ENCODE results near the gene XRN2.
A peak's percentile ranks its signal among the peaks of the same experiment; 100 is the strongest.

XRN2 gene

DNA sequence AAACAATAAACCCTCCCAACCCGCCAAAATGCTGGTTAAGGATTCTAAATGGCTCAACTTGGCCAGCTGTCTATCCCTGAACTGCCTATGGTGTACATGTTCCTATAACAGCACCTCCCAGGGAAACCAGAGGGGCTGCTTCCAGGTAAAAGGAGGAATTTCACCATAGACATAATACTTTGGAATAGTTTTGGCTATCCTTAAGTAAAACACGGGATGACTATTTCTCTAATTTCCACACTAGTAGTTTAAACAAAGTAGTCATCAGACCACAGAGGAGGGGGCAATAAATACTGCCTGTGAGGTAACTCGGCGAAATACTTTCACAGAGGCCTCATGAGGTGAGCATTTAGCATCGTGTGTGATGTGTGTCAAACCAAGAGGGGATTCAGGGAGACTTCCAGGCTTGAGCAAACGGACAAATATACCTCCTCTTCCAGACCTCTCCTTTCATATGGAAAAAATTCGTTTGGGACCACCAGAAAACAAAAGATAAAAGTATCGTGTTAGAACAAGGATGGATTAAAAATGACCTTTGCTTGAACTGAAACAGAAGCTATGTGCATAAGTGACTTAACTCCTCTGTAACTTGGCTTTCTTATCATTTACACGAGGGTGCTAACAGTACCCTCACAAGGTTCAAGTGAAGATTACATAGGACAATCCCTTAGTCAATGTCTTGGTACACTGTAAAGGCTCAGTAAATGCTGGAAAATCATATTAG, 1.0 kb upstream of the XRN2 start:
- H3K27me3 ChIP-seq (ENCODE audit: insufficient read depth, low read depth, severe bottlenecking): no peaks in the 10 kb centered on the region
- H3K9me3 ChIP-seq (ENCODE audit: severe bottlenecking): no peaks in the 10 kb centered on the region
- H3K4me3 ChIP-seq (ENCODE audit: low read depth, low read length): peak overlapping the region; percentile 98
- peak overlapping the region; percentile 99 for H3K27ac ChIP-seq
- TF ChIP-seq, protein P1, sequence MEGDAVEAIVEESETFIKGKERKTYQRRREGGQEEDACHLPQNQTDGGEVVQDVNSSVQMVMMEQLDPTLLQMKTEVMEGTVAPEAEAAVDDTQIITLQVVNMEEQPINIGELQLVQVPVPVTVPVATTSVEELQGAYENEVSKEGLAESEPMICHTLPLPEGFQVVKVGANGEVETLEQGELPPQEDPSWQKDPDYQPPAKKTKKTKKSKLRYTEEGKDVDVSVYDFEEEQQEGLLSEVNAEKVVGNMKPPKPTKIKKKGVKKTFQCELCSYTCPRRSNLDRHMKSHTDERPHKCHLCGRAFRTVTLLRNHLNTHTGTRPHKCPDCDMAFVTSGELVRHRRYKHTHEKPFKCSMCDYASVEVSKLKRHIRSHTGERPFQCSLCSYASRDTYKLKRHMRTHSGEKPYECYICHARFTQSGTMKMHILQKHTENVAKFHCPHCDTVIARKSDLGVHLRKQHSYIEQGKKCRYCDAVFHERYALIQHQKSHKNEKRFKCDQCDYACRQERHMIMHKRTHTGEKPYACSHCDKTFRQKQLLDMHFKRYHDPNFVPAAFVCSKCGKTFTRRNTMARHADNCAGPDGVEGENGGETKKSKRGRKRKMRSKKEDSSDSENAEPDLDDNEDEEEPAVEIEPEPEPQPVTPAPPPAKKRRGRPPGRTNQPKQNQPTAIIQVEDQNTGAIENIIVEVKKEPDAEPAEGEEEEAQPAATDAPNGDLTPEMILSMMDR (IDR thresholded peaks at IDR 0.05; ENCODE audit: low read depth, low read length): no peak
- peaks cover 10% of the 10 kb centered on the region for H3K36me3 ChIP-seq
- no peak for DNase-seq

DNA sequence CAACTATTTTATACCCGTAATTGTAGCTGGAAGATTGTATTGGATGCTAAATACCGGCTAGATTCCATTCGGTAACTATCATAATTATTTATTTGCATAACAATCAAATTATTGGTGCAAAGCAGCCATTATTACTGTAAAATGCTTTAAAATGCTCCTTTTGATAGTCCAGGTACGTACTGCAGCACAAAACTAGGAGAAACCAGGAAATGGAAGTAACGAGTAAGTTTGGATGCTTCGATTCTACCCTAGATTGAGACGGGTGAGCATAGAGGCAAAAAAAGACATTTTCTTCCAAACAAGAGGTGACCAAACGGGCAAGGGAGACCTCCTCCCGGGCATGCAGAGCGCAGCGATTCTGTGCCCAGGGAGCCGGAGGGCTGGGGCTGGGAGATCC, 469 bp upstream of the XRN2 start:
- H3K36me3 ChIP-seq: peaks cover 10% of the 10 kb centered on the region
- no peaks in the 10 kb centered on the region for H3K9me3 ChIP-seq (ENCODE audit: severe bottlenecking)
- H3K27ac ChIP-seq: peak overlapping the region; percentile 99
- no peak for DNase-seq
- TF ChIP-seq, protein P1 (IDR thresholded peaks at IDR 0.05; ENCODE audit: low read depth, low read length): no peak
- H3K4me3 ChIP-seq (ENCODE audit: low read depth, low read length): peak overlapping the region; percentile 98
- H3K27me3 ChIP-seq (ENCODE audit: insufficient read depth, low read depth, severe bottlenecking): no peaks in the 10 kb centered on the region

DNA sequence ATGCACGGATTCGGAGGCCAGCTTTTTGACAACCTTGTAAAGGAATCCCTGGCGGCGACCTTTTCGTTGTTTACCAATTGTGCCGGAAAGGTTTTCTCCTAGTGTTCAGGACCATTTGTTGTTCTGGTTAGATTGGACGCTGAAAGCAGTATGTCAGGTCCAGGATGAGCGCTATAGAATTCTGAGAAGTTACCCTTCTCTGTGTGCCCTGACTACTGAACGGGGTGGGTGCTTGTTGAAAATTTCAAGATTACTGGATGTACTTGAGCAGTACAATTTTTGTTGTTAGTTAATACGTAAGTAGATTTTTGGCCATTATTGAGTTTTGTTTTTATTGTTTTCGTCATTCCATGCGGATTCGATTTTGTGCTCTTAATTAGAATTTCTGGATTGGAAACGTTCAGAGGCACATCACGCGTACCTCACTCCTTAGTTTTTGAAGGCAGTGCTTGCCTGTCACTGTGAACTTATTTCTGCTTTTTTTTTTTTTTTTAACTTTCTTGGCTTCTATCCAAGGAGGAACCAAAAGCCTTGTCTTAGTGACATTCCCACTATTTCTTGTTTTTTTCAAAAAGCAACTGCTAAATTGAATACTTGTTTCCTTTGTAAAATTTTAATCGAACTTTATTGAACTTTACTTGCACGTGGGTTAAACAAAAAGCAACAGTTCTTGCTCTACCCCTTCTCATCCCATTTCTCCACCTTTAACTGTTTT, 898 bp downstream of the XRN2 start:
- DNase-seq: no peak
- TF ChIP-seq, protein P1 (IDR thresholded peaks at IDR 0.05; ENCODE audit: low read depth, low read length): no peak

DNA sequence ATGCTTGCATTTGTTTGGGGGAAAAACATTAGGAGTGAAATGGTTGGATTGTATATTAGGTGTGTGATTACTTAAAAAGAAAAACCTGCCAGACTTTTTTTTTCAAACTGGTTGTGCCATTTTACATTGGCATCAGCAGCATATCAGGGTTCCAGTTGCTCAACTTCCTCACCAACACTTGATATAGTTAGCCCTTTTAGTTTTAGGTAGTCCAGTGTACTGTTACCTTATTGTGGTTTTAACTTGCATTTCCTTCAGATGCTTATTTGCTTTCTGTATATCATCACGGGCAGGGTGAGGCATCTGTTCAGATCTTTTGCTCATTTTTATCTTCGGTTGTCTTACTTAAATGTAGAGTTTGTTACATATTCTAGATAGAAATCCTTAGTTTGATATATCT, 5.2 kb downstream of the XRN2 start:
- no peak for DNase-seq
- H3K4me3 ChIP-seq (ENCODE audit: low read depth, low read length): no peak overlapping the region
- TF ChIP-seq, protein P1 (IDR thresholded peaks at IDR 0.05; ENCODE audit: low read depth, low read length): no peak
- H3K27me3 ChIP-seq (ENCODE audit: insufficient read depth, low read depth, severe bottlenecking): no peaks in the 10 kb centered on the region
- no peaks in the 10 kb centered on the region for H3K9me3 ChIP-seq (ENCODE audit: severe bottlenecking)
- H3K36me3 ChIP-seq: peaks cover 12% of the 10 kb centered on the region
- no peak overlapping the region for H3K27ac ChIP-seq

More for the DNA sequence above, 898 bp downstream of the XRN2 start:
- Histone ChIP-seq H3K4me3 (ENCODE audit: low read depth, low read length) (peak overlapping the region; percentile 98), H3K36me3 (peaks cover 14% of the 10 kb centered on the region), H3K27ac (peak overlapping the region; percentile 99), H3K9me3 (ENCODE audit: severe bottlenecking) (no peaks in the 10 kb centered on the region), H3K27me3 (ENCODE audit: insufficient read depth, low read depth, severe bottlenecking) (no peaks in the 10 kb centered on the region)

DNA sequence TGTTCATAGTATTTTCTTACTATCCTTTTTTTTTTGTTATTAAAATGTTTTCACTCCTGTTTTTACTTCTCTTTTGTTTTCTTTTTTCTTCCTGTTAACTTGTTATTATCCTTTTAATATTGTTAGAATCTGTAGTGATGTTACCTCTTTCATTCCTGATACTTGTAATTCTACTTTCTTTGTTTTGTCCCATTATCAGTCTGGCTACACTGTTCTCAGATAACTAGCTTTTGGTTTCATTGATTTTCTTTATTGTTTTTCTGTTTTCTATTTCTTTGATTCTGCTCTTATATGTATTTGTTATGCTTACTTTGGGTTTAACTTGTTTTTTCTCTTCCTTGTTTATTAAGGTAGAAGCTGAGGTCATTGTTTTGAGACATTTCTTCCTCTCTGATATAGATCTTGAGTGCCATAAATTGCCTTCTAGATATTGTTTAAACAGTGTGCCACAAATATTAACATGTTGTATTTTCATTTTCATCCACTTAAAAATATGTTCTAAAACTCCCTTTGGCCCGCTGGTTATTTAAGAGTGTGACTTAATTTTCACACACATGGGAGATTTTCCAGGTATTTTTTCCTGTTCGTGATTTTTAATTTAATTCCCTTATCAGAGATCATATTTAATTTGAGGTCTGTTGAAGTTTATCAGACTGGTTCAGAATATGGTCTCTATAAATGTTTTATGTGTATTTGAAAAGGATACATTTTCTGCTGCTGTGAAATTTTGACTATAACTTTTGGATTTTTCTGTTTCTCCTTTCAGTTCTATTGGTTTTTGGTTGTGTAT, 6.7 kb downstream of the XRN2 start:
- Histone ChIP-seq H3K36me3 (peaks cover 4% of the 10 kb centered on the region), H3K9me3 (ENCODE audit: severe bottlenecking) (no peaks in the 10 kb centered on the region), H3K4me3 (ENCODE audit: low read depth, low read length) (no peak overlapping the region), H3K27me3 (ENCODE audit: insufficient read depth, low read depth, severe bottlenecking) (no peaks in the 10 kb centered on the region), H3K27ac (no peak overlapping the region)
- TF ChIP-seq, protein P1 (IDR thresholded peaks at IDR 0.05; ENCODE audit: low read depth, low read length): no peak
- DNase-seq: no peak
